Measurements from ENCODE around the gene MFAP3L. TPM values are rescaled to one million over a fixed set of nuclear protein-coding genes. Genes with fewer than 3 reads are reported as not detected.

Gene MFAP3L
- polyA plus RNA-seq, 3 donors, result 0.01 to 0.18 TPM; not detected in 1

- H3K36me3 ChIP-seq (replicated peaks in 1 of 2; ENCODE audit: control insufficient read depth in 1 of 2, insufficient read depth in 2 of 2, low read length in 2 of 2), result no peaks in the 10 kb centered on the region
- no peaks in the 10 kb centered on the region for H3K79me2 ChIP-seq (ENCODE audit: insufficient read depth, low read length)
- Mint-ChIP-seq H3K27me3 (ENCODE audit: low read depth in 3 of 3) (peaks cover 44 to 63% (median 59%) of the 10 kb centered on the region in 3 donors), H3K4me3 (peak overlapping the region in 1 of 2 donors; percentile 84), H3K4me1 (peaks cover 32% of the 10 kb centered on the region), H3K9me3 (peaks cover 0 to 13% (median 9%) of the 10 kb centered on the region in 7 donors), H3K27ac (no peak overlapping the region), H3K36me3 (no peaks in the 10 kb centered on the region)
- no peak overlapping the region for H2AFZ ChIP-seq (ENCODE audit: insufficient read depth, low read depth, low read length, poor library complexity, severe bottlenecking)
- H3K27me3 ChIP-seq (ENCODE audit: control insufficient read depth in 2 of 2, insufficient read depth in 2 of 2, low read length in 2 of 2), result peaks cover 34 to 66% of the 10 kb centered on the region in 2 donors
- peaks cover 21 to 25% of the 10 kb centered on the region in 2 donors for H3K4me1 ChIP-seq (ENCODE audit: control insufficient read depth in 1 of 2, insufficient read depth in 2 of 2, low read length in 2 of 2)
- H3K27ac ChIP-seq (ENCODE audit: low read depth in 1 of 2, low read length in 2 of 2), result no peak overlapping the region
- intact Hi-C loops (cut with micrococcal nuclease), result no loop called here
- H4K20me1 ChIP-seq (ENCODE audit: insufficient read depth, low read length), result no peaks in the 10 kb centered on the region
- DNase-seq, result no peak
- no peak overlapping the region for H3K4me3 ChIP-seq (replicated peaks in 1 of 3; ENCODE audit: low read depth in 2 of 3, low read length in 3 of 3)
- peaks cover 0 to 5% of the 10 kb centered on the region in 2 donors for H3K9me3 ChIP-seq (replicated peaks in 1 of 2; ENCODE audit: control insufficient read depth in 1 of 2, insufficient read depth in 1 of 2, low read length in 2 of 2)
- no peak overlapping the region for H3K9ac ChIP-seq (ENCODE audit: insufficient read depth, low read length, poor library complexity, severe bottlenecking)
- WGBS (ENCODE audit: insufficient coverage), result no CpG with 5 or more reads among the region's 4 CpGs
- TF ChIP-seq CTCF (IDR thresholded peaks at IDR 0.05), result no peak
- no peak overlapping the region for H3K4me2 ChIP-seq (replicated peaks; ENCODE audit: extremely low read depth, low read length, poor library complexity, severe bottlenecking)
Observed at GRCh38 chr4:170009291-170009690, 16.9 kb downstream of the MFAP3L start.

- peak overlapping the region in 1 of 2 donors; percentile 84 for H3K4me3 Mint-ChIP-seq
- TF ChIP-seq CTCF (IDR thresholded peaks at IDR 0.05), result no peak
- H4K20me1 ChIP-seq (ENCODE audit: insufficient read depth, low read length), result no peaks in the 10 kb centered on the region
- intact Hi-C loops (cut with micrococcal nuclease), result no loop called here
- H3K27me3 ChIP-seq (ENCODE audit: control insufficient read depth in 2 of 2, insufficient read depth in 2 of 2, low read length in 2 of 2), result peaks cover 34 to 67% of the 10 kb centered on the region in 2 donors
- peaks cover 0 to 5% of the 10 kb centered on the region in 2 donors for H3K9me3 ChIP-seq (replicated peaks in 1 of 2; ENCODE audit: control insufficient read depth in 1 of 2, insufficient read depth in 1 of 2, low read length in 2 of 2)
- H3K4me1 Mint-ChIP-seq, result peaks cover 32% of the 10 kb centered on the region
- no peaks in the 10 kb centered on the region for H3K79me2 ChIP-seq (ENCODE audit: insufficient read depth, low read length)
- DNase-seq, result no peak
- peaks cover 44 to 63% (median 59%) of the 10 kb centered on the region in 3 donors for H3K27me3 Mint-ChIP-seq (ENCODE audit: low read depth in 3 of 3)
- no peaks in the 10 kb centered on the region for H3K36me3 ChIP-seq (replicated peaks in 1 of 2; ENCODE audit: control insufficient read depth in 1 of 2, insufficient read depth in 2 of 2, low read length in 2 of 2)
- no peak overlapping the region for H3K9ac ChIP-seq (ENCODE audit: insufficient read depth, low read length, poor library complexity, severe bottlenecking)
- H3K9me3 Mint-ChIP-seq, result peaks cover 0 to 13% (median 9%) of the 10 kb centered on the region in 7 donors
- 84% methylated on average over 8 of the region's 10 CpGs for WGBS (ENCODE audit: insufficient coverage)
- no peaks in the 10 kb centered on the region for H3K36me3 Mint-ChIP-seq
- H3K4me2 ChIP-seq (replicated peaks; ENCODE audit: extremely low read depth, low read length, poor library complexity, severe bottlenecking), result peak overlapping the region; percentile 39
- no peak overlapping the region for H2AFZ ChIP-seq (ENCODE audit: insufficient read depth, low read depth, low read length, poor library complexity, severe bottlenecking)
- no peak overlapping the region for H3K27ac ChIP-seq (ENCODE audit: low read depth in 1 of 2, low read length in 2 of 2)
- H3K4me3 ChIP-seq (replicated peaks in 1 of 3; ENCODE audit: low read depth in 2 of 3, low read length in 3 of 3), result no peak overlapping the region
- peaks cover 21 to 25% of the 10 kb centered on the region in 2 donors for H3K4me1 ChIP-seq (ENCODE audit: control insufficient read depth in 1 of 2, insufficient read depth in 2 of 2, low read length in 2 of 2)
- no peak overlapping the region for H3K27ac Mint-ChIP-seq
Observed at GRCh38 chr4:170008801-170009200, 17.4 kb downstream of the MFAP3L start.
